SH-SY5Y (cell line): ENCODE data around the gene SPOP.

Experiments
- GATA2 ChIP-seq: IDR thresholded peaks from 2 replicates; pipeline ENCODE4 v1.6.1; 2011; ENCODE audit warnings: mild to moderate bottlenecking, low read depth, low read length
- GATA3 ChIP-seq: IDR thresholded peaks from 2 replicates; pipeline ENCODE4 v1.6.1; 2011; ENCODE audit warnings: low read depth, mild to moderate bottlenecking, low read length, moderate library complexity

DNA sequence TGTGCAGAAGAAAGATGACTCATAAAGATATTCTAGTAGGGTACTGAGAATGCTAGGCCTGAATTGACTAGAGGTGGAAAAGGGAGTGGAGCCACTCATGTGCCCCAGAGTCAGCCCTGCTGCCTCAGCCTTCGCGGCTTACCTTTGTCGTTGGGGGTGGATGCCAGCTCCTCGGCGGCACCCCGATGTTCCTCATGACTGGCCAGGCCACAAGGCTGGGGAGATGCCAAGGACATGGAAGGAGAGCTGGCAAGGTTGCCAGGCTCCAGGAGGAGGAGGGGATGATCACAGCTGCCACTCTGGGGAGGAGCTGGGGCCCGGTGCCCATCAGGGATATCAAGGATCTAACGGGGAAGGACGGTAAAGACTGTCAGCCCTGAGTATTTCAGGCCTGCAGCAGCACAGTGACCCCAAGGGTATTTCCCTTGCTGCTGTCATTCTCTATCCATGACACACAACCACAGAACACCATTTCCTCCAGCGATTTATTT lies 39.5 kb upstream of the SPOP start:
- TF ChIP-seq GATA3 (no peak), GATA2 (no peak)
